Activated T-cell treated with anti-CD3 and anti-CD28 coated beads, Interleukin-2, amount 50 U/mL, for 72 hours (primary cell): ENCODE measurements around the gene WDR59. TPM values are rescaled to one million over a fixed set of nuclear protein-coding genes. Genes with fewer than 3 reads are reported as not detected.
"Not testable (repeated sequence)": the region's sequence is repeated elsewhere in the genome, so short reads cannot be mapped to it uniquely, and the experiment has no call there.

ENCODE experiments used
- ATAC-seq, 2 donors: fragments of 150-1000 bp; cut with Tn5 transposase; replicated peaks in 1 of 2; 2 replicates each; pipeline ENCODE4 v1.10.0; 2021; ENCODE audit warnings: moderate library complexity in 2 of 2, mild to moderate bottlenecking in 1 of 2
- DNase-seq, 2 donors: peaks; one replicate each; pipeline ENCODE4 v3.0.0; 2021 to 2022; ENCODE audit warnings: mixed read lengths in 1 of 2
- H3K27ac Mint-ChIP-seq: one replicate; pipeline ENCODE4 v1.8.0; 2022; ENCODE audit warnings: mild to moderate bottlenecking, moderate library complexity, mixed read lengths
- H3K27me3 Mint-ChIP-seq: one replicate; pipeline ENCODE4 v1.8.0; 2022; ENCODE audit warnings: low read depth, mixed read lengths
- H3K36me3 Mint-ChIP-seq, 2 donors: one replicate each; pipeline ENCODE4 v1.8.0; 2022; ENCODE audit warnings: mixed read lengths in 2 of 2, mild to moderate bottlenecking in 1 of 2; ENCODE audit not compliant: insufficient read depth in 2 of 2
- H3K4me1 Mint-ChIP-seq: one replicate; pipeline ENCODE4 v1.8.0; 2022; ENCODE audit warnings: low read depth, mixed read lengths
- H3K4me3 Mint-ChIP-seq, 2 donors: one replicate each; pipeline ENCODE4 v1.8.0; 2022; ENCODE audit warnings: mild to moderate bottlenecking in 2 of 2, mixed read lengths in 2 of 2, moderate library complexity in 2 of 2
- H3K9me3 Mint-ChIP-seq, 2 donors: one replicate each; pipeline ENCODE4 v1.8.0; 2022; ENCODE audit warnings: mixed read lengths in 2 of 2
- total RNA-seq, 2 donors: library from RNA; stranded (reverse); gene quantifications; one replicate each; pipeline ENCODE4 v1.2.3, GENCODE V29; 2022

The WDR59 gene
- total RNA-seq, 2 donors from 2014 or later: 100 to 104 TPM

GRCh38 chr16:74942977-74943918 lies 41.7 kb downstream of the WDR59 start:
- Mint-ChIP-seq H3K9me3 (no peaks in the 10 kb centered on the region), H3K4me1 (no peaks in the 10 kb centered on the region), H3K27ac (peak overlapping the region; percentile 38), H3K36me3 (peaks cover 8 to 10% of the 10 kb centered on the region in 2 donors), H3K27me3 (no peaks in the 10 kb centered on the region), H3K4me3 (no peak overlapping the region)
- DNase-seq (no peak), ATAC-seq (no peak)

- Mint-ChIP-seq H3K9me3 (no peaks in the 10 kb centered on the region), H3K4me3 (no peak overlapping the region), H3K36me3 (peaks cover 11% of the 10 kb centered on the region in 2 donors), H3K4me1 (no peaks in the 10 kb centered on the region), H3K27me3 (no peaks in the 10 kb centered on the region), H3K27ac (no peak overlapping the region)
- no peak for DNase-seq
- ATAC-seq: no peak
Observed at GRCh38 chr16:74942566-74942965, 42.4 kb downstream of the WDR59 start.

- H3K27ac Mint-ChIP-seq: no peak overlapping the region
- H3K9me3 Mint-ChIP-seq: no peaks in the 10 kb centered on the region
- no peaks in the 10 kb centered on the region for H3K27me3 Mint-ChIP-seq
- DNase-seq: no peak
- no peak overlapping the region for H3K4me3 Mint-ChIP-seq
- no peak for ATAC-seq
- H3K4me1 Mint-ChIP-seq: peaks cover 8% of the 10 kb centered on the region
- peaks cover 8 to 14% of the 10 kb centered on the region in 2 donors for H3K36me3 Mint-ChIP-seq
Observed at GRCh38 chr16:74939688-74940087, 45.2 kb downstream of the WDR59 start.

- Mint-ChIP-seq H3K27me3 (no peaks in the 10 kb centered on the region), H3K4me1 (peaks cover 8% of the 10 kb centered on the region), H3K27ac (peak overlapping the region; percentile 88), H3K9me3 (no peaks in the 10 kb centered on the region), H3K4me3 (no peak overlapping the region), H3K36me3 (peaks cover 6 to 11% of the 10 kb centered on the region in 2 donors)
- ATAC-seq: peak; percentile 94 to 98
- DNase-seq: peak; percentile 43 to 52
Observed at GRCh38 chr16:74936902-74937560, 47.9 kb downstream of the WDR59 start.

- no peak for ATAC-seq
- Mint-ChIP-seq H3K9me3 (no peaks in the 10 kb centered on the region), H3K27me3 (no peaks in the 10 kb centered on the region), H3K4me3 (no peak overlapping the region), H3K4me1 (no peaks in the 10 kb centered on the region), H3K27ac (no peak overlapping the region), H3K36me3 (peaks cover 2 to 7% of the 10 kb centered on the region in 2 donors)
- no peak for DNase-seq
Observed at GRCh38 chr16:74931445-74931844, 53.5 kb downstream of the WDR59 start.

GRCh38 chr16:74929636-74930035 lies 55.3 kb downstream of the WDR59 start:
- no peak overlapping the region for H3K27ac Mint-ChIP-seq
- no peak overlapping the region for H3K4me3 Mint-ChIP-seq
- no peaks in the 10 kb centered on the region for H3K27me3 Mint-ChIP-seq
- peaks cover 4 to 6% of the 10 kb centered on the region in 2 donors for H3K36me3 Mint-ChIP-seq
- H3K4me1 Mint-ChIP-seq: no peaks in the 10 kb centered on the region
- no peak for ATAC-seq
- no peaks in the 10 kb centered on the region for H3K9me3 Mint-ChIP-seq
- DNase-seq: no peak

- Mint-ChIP-seq H3K9me3 (no peaks in the 10 kb centered on the region), H3K27me3 (no peaks in the 10 kb centered on the region), H3K27ac (no peak overlapping the region), H3K36me3 (peaks cover 4 to 9% of the 10 kb centered on the region in 2 donors), H3K4me1 (no peaks in the 10 kb centered on the region), H3K4me3 (no peak overlapping the region)
- ATAC-seq (no peak), DNase-seq (no peak)
Observed at GRCh38 chr16:74926805-74927204, 58.1 kb downstream of the WDR59 start.

GRCh38 chr16:74923766-74924460 lies 61.0 kb downstream of the WDR59 start:
- H3K9me3 Mint-ChIP-seq: no peaks in the 10 kb centered on the region
- ATAC-seq: no peak
- H3K27me3 Mint-ChIP-seq: no peaks in the 10 kb centered on the region
- no peak for DNase-seq
- no peaks in the 10 kb centered on the region for H3K4me1 Mint-ChIP-seq
- no peak overlapping the region for H3K4me3 Mint-ChIP-seq
- no peak overlapping the region for H3K27ac Mint-ChIP-seq
- H3K36me3 Mint-ChIP-seq: peaks cover 11 to 15% of the 10 kb centered on the region in 2 donors

GRCh38 chr16:74922150-74923138 lies 62.5 kb downstream of the WDR59 start:
- ATAC-seq: no peak
- H3K36me3 Mint-ChIP-seq: peaks cover 17 to 20% of the 10 kb centered on the region in 2 donors

GRCh38 chr16:74921051-74921450 lies 63.9 kb downstream of the WDR59 start:
- ATAC-seq (no peak), DNase-seq (no peak)
- H3K4me3 Mint-ChIP-seq: no peak overlapping the region
- H3K4me1 Mint-ChIP-seq: no peaks in the 10 kb centered on the region
- peaks cover 23 to 24% of the 10 kb centered on the region in 2 donors for H3K36me3 Mint-ChIP-seq
- H3K27me3 Mint-ChIP-seq: no peaks in the 10 kb centered on the region
- peak overlapping the region; percentile 60 for H3K27ac Mint-ChIP-seq
- no peaks in the 10 kb centered on the region for H3K9me3 Mint-ChIP-seq

More at GRCh38 chr16:74922150-74923138, 62.5 kb downstream of the WDR59 start:
- Mint-ChIP-seq H3K9me3 (no peaks in the 10 kb centered on the region), H3K27ac (no peak overlapping the region), H3K4me3 (no peak overlapping the region), H3K27me3 (no peaks in the 10 kb centered on the region), H3K4me1 (no peaks in the 10 kb centered on the region)
- DNase-seq: no peak

GRCh38 chr16:74909665-74910064 lies 75.3 kb downstream of the WDR59 start:
- ATAC-seq: no peak
- Mint-ChIP-seq H3K27me3 (no peaks in the 10 kb centered on the region), H3K9me3 (peaks cover 4% of the 10 kb centered on the region in 2 donors), H3K4me1 (no peaks in the 10 kb centered on the region), H3K36me3 (peaks cover 33 to 44% of the 10 kb centered on the region in 2 donors), H3K4me3 (no peak overlapping the region), H3K27ac (no peak overlapping the region)
- no peak for DNase-seq

- H3K4me3 Mint-ChIP-seq, H3K27me3 Mint-ChIP-seq, H3K9me3 Mint-ChIP-seq, H3K4me1 Mint-ChIP-seq, H3K27ac Mint-ChIP-seq, DNase-seq, ATAC-seq: not testable (repeated sequence)
- peaks cover 29 to 39% of the 10 kb centered on the region in 2 donors for H3K36me3 Mint-ChIP-seq
Observed at GRCh38 chr16:74908759-74909158, 76.2 kb downstream of the WDR59 start.
